GM18907 (cell line): Measurements from ENCODE around the gene STK25.
"Not testable (repeated sequence)": the region's sequence is repeated elsewhere in the genome, so short reads cannot be mapped to it uniquely, and the experiment has no call there.

Experiments used
- ATAC-seq: cut with Tn5 transposase; IDR thresholded peaks from one replicate; pipeline ENCODE4 v1.9.1; 2021; ENCODE audit warnings: mild to moderate bottlenecking, moderate library complexity; ENCODE audit not compliant: unreplicated experiment

Gene STK25

GRCh38 chr2:241540401-241540770 lies 32.0 kb upstream of the STK25 start:
- no peak for ATAC-seq

- no peak for ATAC-seq
These were observed 31.4 kb upstream of the STK25 start for GRCh38 chr2:241539616-241540374.

DNA sequence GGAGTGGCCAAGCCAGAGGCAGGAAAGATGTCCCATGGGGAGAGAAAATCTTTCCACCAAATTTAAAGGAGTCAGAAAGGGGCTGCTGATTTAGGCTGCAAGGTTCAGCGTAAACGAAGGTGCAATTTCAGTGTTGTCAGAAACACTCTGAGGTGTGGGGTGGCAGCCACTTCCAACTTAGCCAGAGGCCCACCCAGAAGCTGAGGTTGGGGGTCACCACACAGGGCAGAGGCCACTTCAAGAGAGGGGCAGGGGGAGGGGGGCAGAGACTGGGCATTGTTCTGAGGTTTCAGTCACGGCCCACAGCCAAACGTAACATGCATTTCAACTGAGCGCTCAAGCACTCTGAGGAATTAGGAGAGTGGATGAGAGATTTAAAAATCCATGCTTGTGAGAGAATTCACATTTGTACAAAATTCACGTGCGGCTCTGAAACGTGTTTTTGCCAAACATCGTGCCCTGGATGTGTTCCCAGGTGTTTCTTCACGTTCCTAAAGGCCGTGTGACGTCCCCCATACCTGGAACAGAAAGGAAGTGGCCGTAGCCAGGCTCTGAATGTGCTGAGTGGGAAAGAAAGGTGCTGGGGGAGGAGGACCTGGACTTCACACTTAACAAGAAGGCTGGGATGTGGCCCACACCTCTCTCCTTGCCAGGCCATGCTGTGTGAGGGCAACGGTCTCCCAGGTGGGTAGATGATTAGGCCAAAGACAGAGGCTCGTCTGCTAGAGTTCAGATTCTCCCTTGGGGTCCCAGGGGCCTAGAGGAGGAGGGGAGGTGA lies 30.6 kb upstream of the STK25 start:
- ATAC-seq, result no peak

DNA sequence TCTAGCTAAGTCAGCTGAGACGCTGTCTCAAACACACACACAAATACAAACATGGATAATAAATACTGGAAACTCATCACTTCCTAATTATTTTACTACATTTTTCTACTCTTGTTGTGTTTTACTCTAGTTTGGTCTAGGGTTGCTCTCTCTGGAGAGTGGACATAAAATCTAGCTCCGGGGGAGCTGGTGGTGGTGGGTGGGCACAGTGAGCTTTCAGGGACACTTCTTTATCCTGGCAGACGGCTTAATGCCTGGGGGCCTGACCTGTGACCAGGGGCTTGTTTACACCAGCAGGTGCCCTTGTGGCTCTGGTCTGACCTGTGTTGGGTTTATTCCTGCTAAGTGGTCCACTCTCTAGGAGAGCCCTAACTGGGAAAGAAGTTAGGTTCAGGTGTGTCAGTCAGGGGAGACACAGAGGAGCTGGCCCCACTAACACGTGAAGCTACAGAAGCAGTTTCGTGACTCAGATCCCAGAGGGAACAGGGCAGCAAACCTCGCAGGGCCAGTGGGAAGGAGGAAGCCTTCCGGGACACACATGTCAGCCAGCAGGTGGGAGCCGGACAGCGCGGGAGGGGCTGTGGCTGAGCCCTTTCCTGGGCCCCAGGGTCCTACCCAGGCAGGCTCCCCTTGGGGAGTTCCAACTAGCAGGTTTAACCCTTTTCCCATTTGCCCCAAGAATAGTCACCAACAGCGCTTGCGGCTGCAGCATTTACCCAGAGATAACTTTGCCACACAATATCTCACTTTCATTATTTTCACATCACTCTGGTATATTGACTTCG lies 27.7 kb upstream of the STK25 start:
- ATAC-seq, result no peak

DNA sequence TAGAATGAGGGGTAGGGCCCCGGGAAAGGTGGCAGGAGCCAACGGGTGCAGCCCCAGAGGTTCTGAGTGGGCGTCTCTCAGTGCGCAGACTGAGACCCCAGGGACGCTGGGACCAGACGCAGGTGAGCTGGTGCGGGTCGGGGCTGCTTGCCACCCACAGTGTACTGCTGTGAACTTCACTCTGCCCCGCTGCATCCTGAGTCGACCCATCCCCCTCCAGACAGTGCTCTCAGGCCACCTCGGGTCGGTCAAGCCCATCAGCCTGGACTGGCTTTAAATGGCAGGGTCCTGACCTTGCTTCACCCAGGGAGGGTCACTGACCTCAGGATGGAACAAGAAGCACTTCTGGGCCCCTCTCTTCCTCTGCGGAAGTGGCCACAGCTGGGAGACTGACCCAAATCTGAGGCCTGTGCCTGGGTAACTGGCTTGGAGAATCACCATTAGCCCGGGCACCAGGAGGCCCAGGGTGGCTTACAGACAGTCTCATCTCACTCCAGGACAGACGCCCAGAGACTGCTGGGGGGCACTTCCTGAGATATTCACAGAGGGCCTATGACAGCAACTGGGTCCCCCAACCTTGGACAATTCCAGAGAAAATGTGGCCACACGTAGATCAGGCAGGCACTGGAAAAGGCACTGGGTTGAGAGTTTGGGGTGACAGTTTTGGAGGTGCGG lies 26.5 kb upstream of the STK25 start:
- no peak for ATAC-seq

GRCh38 chr2:241534293-241534692 lies 25.9 kb upstream of the STK25 start:
- no peak for ATAC-seq

DNA sequence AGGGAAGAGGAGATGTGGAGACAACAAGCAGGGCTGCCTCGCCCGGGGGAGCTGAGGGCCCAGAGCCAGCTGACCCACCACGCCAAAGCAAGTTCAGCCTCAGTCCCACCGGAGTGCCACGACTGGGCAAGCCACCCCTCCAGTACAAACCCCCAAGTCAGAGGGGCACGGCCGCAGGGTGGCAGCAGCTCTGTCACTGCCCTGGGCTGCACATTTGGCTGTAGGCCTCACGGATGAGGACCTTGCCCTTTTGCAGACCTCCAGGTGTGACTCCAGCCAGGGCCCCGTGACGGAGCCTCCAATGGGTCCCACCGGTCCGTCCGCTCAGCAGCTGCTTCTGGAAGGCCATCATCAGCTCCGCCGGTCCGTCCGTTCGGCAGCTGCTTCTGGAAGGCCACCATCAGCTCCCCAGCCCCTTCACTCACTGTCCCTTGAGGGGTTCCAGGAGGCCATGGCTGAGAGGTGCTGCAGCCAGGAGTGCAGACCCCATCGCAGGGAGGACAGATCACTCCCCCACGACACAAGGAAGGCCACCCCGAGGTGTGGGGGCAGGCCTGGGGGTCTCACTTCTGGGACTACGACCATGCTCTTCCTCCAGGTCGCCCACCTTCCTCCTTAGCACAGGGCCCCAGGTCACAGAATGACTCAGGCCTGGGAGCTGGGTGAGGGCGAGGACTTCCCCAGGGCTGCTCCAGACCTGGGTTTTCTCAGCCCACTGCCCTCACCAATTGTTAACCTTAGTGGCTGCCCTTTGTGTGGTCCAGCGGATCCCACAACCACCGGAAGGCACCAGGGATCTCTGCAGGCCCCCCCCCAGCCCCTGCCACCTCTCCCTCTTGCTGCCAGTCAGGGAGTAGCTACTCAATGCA lies 24.6 kb upstream of the STK25 start:
- no peak for ATAC-seq

- no peak for ATAC-seq
These were observed 23.8 kb upstream of the STK25 start for GRCh38 chr2:241532168-241532567.

DNA sequence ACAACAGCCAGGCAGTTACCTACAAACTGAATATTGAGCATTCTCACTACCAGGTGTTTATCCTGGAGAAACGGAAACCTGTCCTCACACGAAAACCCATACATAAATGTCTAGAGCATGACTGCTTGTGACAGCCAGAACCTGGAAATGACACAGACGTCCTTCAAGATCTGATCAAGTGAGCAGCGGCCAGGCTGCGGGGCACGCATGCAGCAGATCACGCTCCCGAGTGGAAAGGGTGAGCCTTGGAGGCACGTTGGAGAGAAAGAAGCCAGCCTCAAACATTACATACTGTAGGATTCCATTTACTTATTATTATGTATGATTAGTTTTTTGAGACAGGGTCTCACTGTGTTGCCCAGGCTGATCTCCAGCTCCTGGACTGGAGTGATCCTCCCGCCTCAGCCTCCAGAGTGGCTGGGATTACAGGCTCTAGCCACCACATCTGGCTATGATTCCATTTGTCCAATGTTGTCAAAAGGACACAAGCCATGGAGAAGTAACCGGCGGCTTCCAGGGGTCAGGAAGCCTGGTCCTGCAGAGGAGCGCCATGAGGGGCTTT lies 22.9 kb upstream of the STK25 start:
- no peak for ATAC-seq

DNA sequence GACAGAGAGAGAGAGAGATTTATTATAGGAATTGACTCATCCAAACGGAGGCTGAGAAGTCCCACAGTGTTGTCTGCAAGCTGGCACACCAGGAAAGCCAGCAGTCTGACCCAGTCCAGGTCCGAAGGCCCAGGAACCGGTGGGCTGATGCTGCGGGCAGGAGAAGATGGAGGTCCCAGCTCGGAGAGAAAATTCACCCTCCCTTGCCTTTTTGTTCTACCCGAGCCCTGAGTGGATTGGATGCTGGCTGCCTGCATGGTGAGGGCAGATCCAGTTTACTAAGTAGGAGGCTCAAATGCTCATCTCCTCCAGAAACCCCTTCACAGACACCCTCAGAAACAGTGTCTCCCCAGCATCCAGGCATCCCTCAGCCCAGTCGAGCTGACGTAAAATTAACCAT lies 22.2 kb upstream of the STK25 start:
- ATAC-seq, result no peak

DNA sequence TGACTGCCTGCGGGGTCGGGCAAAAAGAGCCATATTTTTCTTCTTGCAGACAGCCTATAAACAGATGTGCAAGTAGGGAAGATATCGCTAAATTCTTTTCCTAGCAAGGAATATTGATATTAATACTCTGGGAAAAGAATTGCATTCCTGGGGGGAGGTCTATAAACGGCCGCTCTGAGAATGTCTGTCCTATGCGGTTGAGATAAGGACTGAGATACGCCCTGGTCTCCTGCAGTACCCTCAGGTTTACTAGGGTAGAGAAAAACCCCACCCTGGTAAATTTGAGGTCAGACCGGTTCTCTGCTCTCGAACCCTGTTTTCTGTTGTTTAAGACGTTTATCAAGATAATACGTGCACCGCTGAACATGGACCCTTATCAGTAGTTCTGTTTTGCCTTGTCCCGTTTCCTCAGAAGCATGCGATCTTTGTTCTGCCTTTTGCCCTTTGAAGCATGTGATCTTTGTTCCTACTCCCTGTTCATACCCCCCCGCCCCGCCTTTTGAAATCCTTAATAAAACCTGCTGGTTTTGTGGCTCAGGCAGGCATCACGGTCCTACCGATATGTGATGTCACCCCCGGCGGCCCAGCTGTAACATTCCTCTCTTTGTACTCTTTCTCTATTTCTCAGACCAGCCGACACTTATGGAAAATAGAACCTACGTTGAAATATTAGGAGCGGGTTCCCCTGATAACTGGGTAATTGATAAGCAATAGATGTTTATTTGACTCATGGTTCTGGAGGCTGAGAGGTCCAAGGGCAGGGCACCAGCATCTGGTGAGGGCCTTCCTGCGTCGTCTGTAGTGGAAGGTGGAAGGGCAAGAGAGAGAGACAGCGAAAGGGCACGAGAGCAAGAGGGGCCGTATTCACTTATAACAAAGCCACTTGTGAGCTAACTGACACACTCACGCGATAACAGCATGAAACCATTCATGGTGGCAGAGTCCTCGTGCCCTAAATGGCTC lies 17.7 kb upstream of the STK25 start:
- ATAC-seq, result not testable (repeated sequence)

GRCh38 chr2:241522477-241522876 lies 14.1 kb upstream of the STK25 start:
- no peak for ATAC-seq

DNA sequence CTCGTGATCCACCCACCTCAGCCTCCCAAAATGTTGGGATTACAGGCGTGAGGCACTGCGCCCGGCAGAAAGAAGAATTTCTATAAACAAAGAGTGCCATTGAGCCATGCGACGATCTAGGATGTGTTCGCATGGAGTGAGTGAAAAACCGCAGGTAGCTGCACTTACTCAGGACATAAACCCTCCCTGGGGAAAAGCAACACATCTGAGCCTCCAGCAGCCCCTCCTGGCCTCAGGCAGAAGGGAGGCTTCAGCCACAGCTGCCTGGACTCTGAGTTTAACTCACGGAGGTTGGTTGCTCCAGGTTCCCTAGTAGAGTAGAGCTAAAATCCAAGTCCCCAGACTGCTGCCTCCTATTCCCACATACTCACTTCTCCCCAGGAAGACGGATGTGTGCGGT lies 11.3 kb upstream of the STK25 start:
- ATAC-seq, result no peak

DNA sequence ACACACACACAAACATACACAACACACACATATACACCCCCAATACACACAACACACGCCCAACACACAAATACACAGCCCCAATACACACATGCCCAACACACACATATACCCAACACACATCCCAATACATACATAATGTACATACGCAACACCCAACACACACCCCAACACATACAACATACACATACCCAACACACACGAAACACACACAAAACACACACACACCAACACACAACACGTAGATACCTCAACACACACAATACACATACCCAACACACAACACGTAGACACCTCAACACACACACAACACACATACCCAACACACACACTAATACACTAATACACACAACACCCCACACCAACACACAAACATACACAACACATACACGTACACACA lies 8.9 kb upstream of the STK25 start:
- no peak for ATAC-seq

- no peak for ATAC-seq
These were observed 8.2 kb upstream of the STK25 start for GRCh38 chr2:241516520-241516965.

GRCh38 chr2:241514986-241515737 lies 6.8 kb upstream of the STK25 start:
- ATAC-seq, result peak; percentile 61

DNA sequence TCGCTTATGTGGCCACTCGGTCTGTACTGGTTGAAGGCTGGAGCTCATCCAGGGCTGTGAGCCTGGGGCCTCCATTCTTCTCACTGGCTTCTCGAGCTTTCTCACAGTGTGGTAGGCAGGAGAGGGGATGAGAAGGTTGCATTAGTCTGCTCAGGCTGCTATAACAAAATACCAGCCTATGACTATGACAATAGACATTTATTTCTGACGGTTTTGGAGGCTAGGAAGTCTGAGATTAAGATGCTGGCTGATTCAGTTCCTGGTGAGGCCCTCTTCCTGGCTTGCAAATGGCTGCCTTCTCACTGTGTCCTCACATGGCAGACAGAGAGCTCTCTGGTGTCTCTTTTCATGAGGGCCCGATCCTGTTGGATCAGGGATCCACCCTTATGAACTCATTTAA lies 6.2 kb upstream of the STK25 start:
- no peak for ATAC-seq
